Measurements from ENCODE around the gene A2ML1.

DNA sequence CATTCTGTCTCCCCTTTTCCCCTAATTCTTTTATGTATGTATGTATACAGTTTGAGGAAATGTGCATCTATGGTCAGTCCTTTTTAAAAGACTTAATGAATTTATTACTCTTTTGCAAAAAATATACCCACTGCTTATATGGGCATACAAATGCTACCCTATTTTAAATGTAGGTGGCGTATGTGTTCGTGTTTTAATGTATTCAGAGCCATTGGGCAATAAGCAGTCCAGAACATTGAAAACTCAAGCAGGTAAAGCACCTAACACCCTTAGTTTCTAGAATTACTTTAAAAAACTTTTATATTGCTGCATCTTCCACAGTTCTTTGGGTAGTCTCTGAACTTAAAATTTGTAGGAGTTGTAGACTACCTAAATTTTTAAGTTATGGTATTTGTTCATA lies 42.6 kb upstream of the A2ML1 start:
- TF ChIP-seq, protein P1, sequence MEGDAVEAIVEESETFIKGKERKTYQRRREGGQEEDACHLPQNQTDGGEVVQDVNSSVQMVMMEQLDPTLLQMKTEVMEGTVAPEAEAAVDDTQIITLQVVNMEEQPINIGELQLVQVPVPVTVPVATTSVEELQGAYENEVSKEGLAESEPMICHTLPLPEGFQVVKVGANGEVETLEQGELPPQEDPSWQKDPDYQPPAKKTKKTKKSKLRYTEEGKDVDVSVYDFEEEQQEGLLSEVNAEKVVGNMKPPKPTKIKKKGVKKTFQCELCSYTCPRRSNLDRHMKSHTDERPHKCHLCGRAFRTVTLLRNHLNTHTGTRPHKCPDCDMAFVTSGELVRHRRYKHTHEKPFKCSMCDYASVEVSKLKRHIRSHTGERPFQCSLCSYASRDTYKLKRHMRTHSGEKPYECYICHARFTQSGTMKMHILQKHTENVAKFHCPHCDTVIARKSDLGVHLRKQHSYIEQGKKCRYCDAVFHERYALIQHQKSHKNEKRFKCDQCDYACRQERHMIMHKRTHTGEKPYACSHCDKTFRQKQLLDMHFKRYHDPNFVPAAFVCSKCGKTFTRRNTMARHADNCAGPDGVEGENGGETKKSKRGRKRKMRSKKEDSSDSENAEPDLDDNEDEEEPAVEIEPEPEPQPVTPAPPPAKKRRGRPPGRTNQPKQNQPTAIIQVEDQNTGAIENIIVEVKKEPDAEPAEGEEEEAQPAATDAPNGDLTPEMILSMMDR (IDR thresholded peaks at IDR 0.05) = no peak
- TF ChIP-seq POLR2A (IDR thresholded peaks at IDR 0.05) = no peak
